Breast epithelium (tissue), 3 donors: Measurements from ENCODE around the gene CYP4F3.

Source experiments
- CTCF ChIP-seq, 3 donors: fragments of 450-650 bp; IDR thresholded peaks; one replicate each; pipeline ENCODE4 v1.5.1; 2016 to 2017; ENCODE audit warnings: antibody characterized with exemption in 3 of 3, mild to moderate bottlenecking in 3 of 3, moderate library complexity in 3 of 3
- POLR2A ChIP-seq: fragments of 450-650 bp; IDR thresholded peaks from one replicate; pipeline ENCODE4 v1.6.1; 2016; ENCODE audit warnings: antibody characterized with exemption, mild to moderate bottlenecking, moderate library complexity
- POLR2AphosphoS5 ChIP-seq, 3 donors: sonication (generic); formaldehyde crosslinking; IDR thresholded peaks; one replicate each; pipeline ENCODE4 v1.6.1; 2017; ENCODE audit warnings: antibody characterized with exemption in 3 of 3

GRCh38 chr19:15642807-15643206 is 2.1 kb downstream of the CYP4F3 start:
- no peak for TF ChIP-seq CTCF (IDR thresholded peaks at IDR 0.05)
- no peak for TF ChIP-seq POLR2A
- TF ChIP-seq POLR2AphosphoS5 (IDR thresholded peaks at IDR 0.05): no peak
